Body of pancreas (tissue), 4 donors: ENCODE data around the gene CCL11.

ENCODE experiments used
- CTCF ChIP-seq, 7 experiments: fragments of 450-650 bp in 4 of 7; fragments of 200-600 bp in 3 of 7; sonication (generic) in 3 of 7; IDR thresholded peaks; one replicate each; pipeline ENCODE4 v1.5.1; 2016 to 2019; ENCODE audit warnings: antibody characterized with exemption in 7 of 7
- POLR2A ChIP-seq, 3 donors: fragments of 450-650 bp; IDR thresholded peaks; one replicate each; pipeline ENCODE4 v1.6.1; 2016; ENCODE audit warnings: antibody characterized with exemption in 3 of 3, mild to moderate bottlenecking in 2 of 3

- no peak for TF ChIP-seq CTCF (IDR thresholded peaks at IDR 0.05)
- TF ChIP-seq POLR2A (IDR thresholded peaks at IDR 0.05) = no peak
Measured at GRCh38 chr17:34249478-34249877, 36.1 kb upstream of the CCL11 start.
